ENCODE measurements around the gene CSRNP3. TPM values are rescaled to one million over a fixed set of nuclear protein-coding genes. Genes with fewer than 3 reads are reported as not detected.

The CSRNP3 gene
- total and polyA plus RNA-seq, 12 donors, result 1.3 to 20.1 (median 4.9) TPM

DNA sequence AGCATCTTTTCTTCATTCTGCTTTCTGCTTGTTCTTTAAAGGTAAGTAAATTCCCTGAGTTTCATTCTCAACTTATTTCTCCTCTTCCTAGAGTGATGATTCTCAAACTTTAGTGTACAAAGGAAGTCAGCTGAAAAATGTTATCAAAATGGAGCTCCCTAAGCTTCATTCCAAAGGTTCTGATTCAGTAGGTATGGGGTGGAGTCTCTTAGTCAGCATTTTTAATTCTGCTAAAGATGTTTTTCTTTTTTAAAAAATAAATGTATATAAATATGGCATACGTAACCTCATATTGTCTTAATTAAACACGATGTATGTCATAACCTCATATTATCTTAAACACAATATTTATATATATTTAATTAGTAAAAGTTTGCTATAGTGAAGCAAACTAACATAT, 3.1 kb upstream of the CSRNP3 start:
- Histone ChIP-seq H3K4me1 (replicated peaks in 1 of 2) (peaks cover 0 to 9% of the 10 kb centered on the region in 2 donors), H3K4me3 (no peak overlapping the region), H3K27ac (no peak overlapping the region), H3K9me3 (replicated peaks in 1 of 3) (no peaks in the 10 kb centered on the region), H3K36me3 (replicated peaks in 1 of 2) (no peaks in the 10 kb centered on the region), H3K27me3 (no peaks in the 10 kb centered on the region)
- TF ChIP-seq POLR2A (IDR thresholded peaks at IDR 0.05), result no peak
- TF ChIP-seq CTCF (IDR thresholded peaks at IDR 0.05), result no peak
- DNase-seq, result no peak
- 85 to 95% (median 90%) methylated on average over 2 of the region's 2 CpGs for WGBS, 4 donors
- intact Hi-C loops (cut with DNase I), result no loop called here

- Histone ChIP-seq H3K9me3 (replicated peaks in 1 of 3) (no peaks in the 10 kb centered on the region), H3K4me3 (no peak overlapping the region), H3K27me3 (no peaks in the 10 kb centered on the region), H3K36me3 (replicated peaks in 1 of 2) (no peaks in the 10 kb centered on the region), H3K4me1 (replicated peaks in 1 of 2) (peaks cover 0 to 12% of the 10 kb centered on the region in 2 donors), H3K27ac (no peak overlapping the region)
- intact Hi-C loops (cut with DNase I), result no loop called here
- TF ChIP-seq CTCF (IDR thresholded peaks at IDR 0.05), result no peak
- no peak for TF ChIP-seq POLR2A (IDR thresholded peaks at IDR 0.05)
- WGBS, 4 donors, result 93 to 97% (median 96%) methylated on average over 3 of the region's 3 CpGs
- DNase-seq, result no peak
These were observed 1.6 kb upstream of the CSRNP3 start for GRCh38 chr2:165467921-165468320.

GRCh38 chr2:165470361-165470760, 863 bp downstream of the CSRNP3 start:
- H3K4me1 ChIP-seq (replicated peaks in 1 of 2), result peaks cover 0 to 12% of the 10 kb centered on the region in 2 donors
- no peak for DNase-seq
- no peaks in the 10 kb centered on the region for H3K36me3 ChIP-seq (replicated peaks in 1 of 2)
- peak overlapping the region in 1 of 4 donors; percentile 52 for H3K4me3 ChIP-seq
- intact Hi-C loops (cut with DNase I), result no loop called here
- H3K27me3 ChIP-seq, result no peaks in the 10 kb centered on the region
- TF ChIP-seq POLR2A (IDR thresholded peaks at IDR 0.05), result no peak
- no peak for TF ChIP-seq CTCF (IDR thresholded peaks at IDR 0.05)
- H3K27ac ChIP-seq, result no peak overlapping the region
- no peaks in the 10 kb centered on the region for H3K9me3 ChIP-seq (replicated peaks in 1 of 3)

- 9 to 20% (median 15%) methylated on average over 1 of the region's 1 CpG for WGBS, 4 donors
- Histone ChIP-seq H3K4me3 (no peak overlapping the region), H3K4me1 (replicated peaks in 1 of 2) (peaks cover 0 to 12% of the 10 kb centered on the region in 2 donors), H3K27me3 (no peaks in the 10 kb centered on the region), H3K27ac (no peak overlapping the region), H3K9me3 (replicated peaks in 1 of 3) (no peaks in the 10 kb centered on the region), H3K36me3 (replicated peaks in 1 of 2) (no peaks in the 10 kb centered on the region)
- no peak for TF ChIP-seq CTCF (IDR thresholded peaks at IDR 0.05)
- no peak for TF ChIP-seq POLR2A (IDR thresholded peaks at IDR 0.05)
- intact Hi-C loops (cut with DNase I), result no loop called here
- DNase-seq, result no peak
These were observed 2.0 kb downstream of the CSRNP3 start for GRCh38 chr2:165471349-165471950.
